Hepatocyte (in vitro differentiated cells): Measurements from ENCODE around the gene EEF1A2. TPM values are rescaled to one million over a fixed set of nuclear protein-coding genes. Genes with fewer than 3 reads are reported as not detected.

Experiments used
- DNase-seq: peaks from one replicate; pipeline ENCODE4 v3.0.0-alpha.2; 2016; ENCODE audit warnings: low spot score
- H2AFZ ChIP-seq: fragments of 200-600 bp; sonication (generic); 2 replicates; pipeline ENCODE4 v1.6.0; 2016; ENCODE audit warnings: antibody characterized with exemption, mild to moderate bottlenecking
- H3K27ac ChIP-seq: fragments of 200-600 bp; sonication (generic); 2 replicates; pipeline ENCODE4 v1.5.1; 2016; ENCODE audit warnings: mild to moderate bottlenecking
- H3K27me3 ChIP-seq: fragments of 200-600 bp; sonication (generic); 2 replicates; pipeline ENCODE4 v1.6.1; 2016
- H3K36me3 ChIP-seq: fragments of 200-600 bp; sonication (generic); replicated peaks from 2 replicates; pipeline ENCODE4 v1.5.1; 2016; ENCODE audit warnings: low read depth; ENCODE audit not compliant: insufficient read depth
- H3K4me1 ChIP-seq: fragments of 200-600 bp; sonication (generic); 2 replicates; pipeline ENCODE4 v1.5.1; 2016; ENCODE audit warnings: mild to moderate bottlenecking, moderate library complexity; ENCODE audit not compliant: insufficient read depth
- H3K4me2 ChIP-seq: fragments of 200-600 bp; sonication (generic); 2 replicates; pipeline ENCODE4 v1.6.0; 2016
- H3K4me3 ChIP-seq: fragments of 200-600 bp; sonication (generic); 2 replicates; pipeline ENCODE4 v1.5.1; 2016; ENCODE audit warnings: mild to moderate bottlenecking
- H3K79me2 ChIP-seq: fragments of 200-600 bp; sonication (generic); 2 replicates; pipeline ENCODE4 v1.6.0; 2017; ENCODE audit warnings: mild to moderate bottlenecking
- H3K9me2 ChIP-seq: fragments of 200-600 bp; sonication (generic); replicated peaks from 2 replicates; pipeline ENCODE4 v1.6.0; 2017; ENCODE audit warnings: mild to moderate bottlenecking; ENCODE audit not compliant: insufficient read depth
- H3K9me3 ChIP-seq: fragments of 200-600 bp; sonication (generic); 2 replicates; pipeline ENCODE4 v1.5.1; 2016; ENCODE audit warnings: low read depth, mild to moderate bottlenecking
- H4K20me1 ChIP-seq: fragments of 200-600 bp; sonication (generic); 2 replicates; pipeline ENCODE4 v1.6.0; 2016; ENCODE audit warnings: mild to moderate bottlenecking; ENCODE audit not compliant: insufficient read depth, poor library complexity, severe bottlenecking
- EZH2 ChIP-seq: fragments of 200-600 bp; sonication (generic); IDR thresholded peaks from 2 replicates; pipeline ENCODE4 v1.6.1; 2016; ENCODE audit warnings: antibody characterized with exemption, mild to moderate bottlenecking, borderline replicate concordance
- EZH2phosphoT487 ChIP-seq: fragments of 200-600 bp; sonication (generic); IDR thresholded peaks from one replicate; pipeline ENCODE4 v1.6.1; 2018; ENCODE audit warnings: antibody characterized with exemption, mild to moderate bottlenecking, low read depth, moderate library complexity; ENCODE audit not compliant: unreplicated experiment, severe bottlenecking
- WGBS: methylation state at CpG from one replicate; pipeline ENCODE4 v1.1.6; 2016; ENCODE audit warnings: low lambda C conversion rate; ENCODE audit errors: missing lambda C conversion rate; 5-methylcytosine and 5-hydroxymethylcytosine counted together
- polyA plus RNA-seq: library from polyadenylated mRNA; unstranded; fragments of >200 nt; fragmentation: Nextera tagmentation; extraction: Ambion mirVana; gene quantifications from 2 replicates; pipeline ENCODE4 v1.2.1, GENCODE V29; 2016
- total RNA-seq: library from RNA; depleted of rRNA; stranded (reverse); fragments of >200 nt; gene quantifications from 2 replicates; pipeline ENCODE4 v1.2.3, GENCODE V29; 2014
- TF ChIP-seq, protein P1 (sequence below): fragments of 200-600 bp; sonication (generic); IDR thresholded peaks from 2 replicates; pipeline ENCODE4 v1.5.1; 2016; ENCODE audit warnings: antibody characterized with exemption, mild to moderate bottlenecking; ENCODE audit not compliant: poor library complexity

Gene EEF1A2
- total and polyA plus RNA-seq, 2 experiments from 2014 or later, result 12.0 to 23.5 TPM

DNA sequence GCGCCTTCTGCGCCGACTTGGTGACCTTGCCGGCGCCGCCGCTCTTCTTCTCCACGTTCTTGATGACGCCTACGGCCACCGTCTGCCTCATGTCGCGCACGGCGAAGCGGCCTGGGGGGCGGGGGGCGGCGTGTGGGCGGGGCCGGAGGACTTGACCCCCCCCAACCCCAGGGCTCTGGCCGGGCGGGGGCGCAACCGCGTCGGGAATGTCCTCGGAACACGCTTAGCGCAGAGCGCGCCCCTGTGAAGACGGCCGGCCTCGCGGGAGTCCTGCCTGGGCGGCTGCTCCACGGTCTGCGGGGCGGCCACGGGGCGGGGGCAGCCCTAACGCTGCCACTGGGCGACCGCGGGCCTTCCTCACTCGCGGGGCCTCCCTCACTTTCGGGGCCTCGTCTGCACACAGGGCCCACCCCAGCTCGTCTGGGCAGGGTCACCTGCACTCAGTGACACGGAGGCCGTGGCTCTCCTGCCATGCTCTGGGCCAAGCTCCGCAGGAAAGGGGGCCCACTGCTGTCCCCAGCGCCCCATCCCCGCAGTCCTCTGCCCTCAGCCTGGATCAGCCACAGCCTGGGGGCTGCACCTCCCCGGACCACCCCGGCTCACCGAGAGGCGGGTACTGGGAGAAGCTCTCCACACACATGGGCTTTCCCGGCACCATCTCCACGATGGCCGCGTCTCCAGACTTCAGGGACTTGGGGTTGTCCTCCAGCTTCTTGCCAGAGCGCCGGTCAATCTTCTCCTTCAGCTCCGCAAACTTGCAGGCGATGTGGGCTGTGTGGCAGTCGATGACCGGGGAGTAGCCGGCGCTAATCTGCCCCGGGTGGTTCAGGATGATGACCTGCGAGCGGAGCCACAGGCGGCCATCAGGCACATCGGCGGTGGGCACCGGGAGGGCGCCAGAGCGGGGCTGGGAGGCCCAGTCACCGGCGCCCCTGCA is 10.3 kb downstream of the EEF1A2 start:
- H3K4me2 ChIP-seq, result peak overlapping the region; percentile 73
- H3K27me3 ChIP-seq, result peaks cover 20% of the 10 kb centered on the region
- no peaks in the 10 kb centered on the region for H3K36me3 ChIP-seq
- no peaks in the 10 kb centered on the region for H3K79me2 ChIP-seq
- H4K20me1 ChIP-seq, result no peaks in the 10 kb centered on the region
- DNase-seq, result no peak
- no peak overlapping the region for H3K27ac ChIP-seq
- no peaks in the 10 kb centered on the region for H3K9me3 ChIP-seq
- H3K4me1 ChIP-seq, result no peaks in the 10 kb centered on the region
- TF ChIP-seq EZH2phosphoT487 (no peak), EZH2 (no peak)
- TF ChIP-seq, protein P1, sequence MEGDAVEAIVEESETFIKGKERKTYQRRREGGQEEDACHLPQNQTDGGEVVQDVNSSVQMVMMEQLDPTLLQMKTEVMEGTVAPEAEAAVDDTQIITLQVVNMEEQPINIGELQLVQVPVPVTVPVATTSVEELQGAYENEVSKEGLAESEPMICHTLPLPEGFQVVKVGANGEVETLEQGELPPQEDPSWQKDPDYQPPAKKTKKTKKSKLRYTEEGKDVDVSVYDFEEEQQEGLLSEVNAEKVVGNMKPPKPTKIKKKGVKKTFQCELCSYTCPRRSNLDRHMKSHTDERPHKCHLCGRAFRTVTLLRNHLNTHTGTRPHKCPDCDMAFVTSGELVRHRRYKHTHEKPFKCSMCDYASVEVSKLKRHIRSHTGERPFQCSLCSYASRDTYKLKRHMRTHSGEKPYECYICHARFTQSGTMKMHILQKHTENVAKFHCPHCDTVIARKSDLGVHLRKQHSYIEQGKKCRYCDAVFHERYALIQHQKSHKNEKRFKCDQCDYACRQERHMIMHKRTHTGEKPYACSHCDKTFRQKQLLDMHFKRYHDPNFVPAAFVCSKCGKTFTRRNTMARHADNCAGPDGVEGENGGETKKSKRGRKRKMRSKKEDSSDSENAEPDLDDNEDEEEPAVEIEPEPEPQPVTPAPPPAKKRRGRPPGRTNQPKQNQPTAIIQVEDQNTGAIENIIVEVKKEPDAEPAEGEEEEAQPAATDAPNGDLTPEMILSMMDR, result no peak
- H3K4me3 ChIP-seq, result no peak overlapping the region
- H3K9me2 ChIP-seq, result no peaks in the 10 kb centered on the region
- H2AFZ ChIP-seq, result no peak overlapping the region
- WGBS, result 37% methylated on average over 56 of the region's 83 CpGs

- H3K4me3 ChIP-seq, result no peak overlapping the region
- H2AFZ ChIP-seq, result no peak overlapping the region
- 56% methylated on average over 10 of the region's 40 CpGs for WGBS
- TF ChIP-seq EZH2, result no peak
- no peak for TF ChIP-seq EZH2phosphoT487
- TF ChIP-seq, protein P1, result no peak
- H3K27me3 ChIP-seq, result peaks cover 20% of the 10 kb centered on the region
- no peaks in the 10 kb centered on the region for H4K20me1 ChIP-seq
- H3K79me2 ChIP-seq, result no peaks in the 10 kb centered on the region
- H3K4me2 ChIP-seq, result no peak overlapping the region
- no peaks in the 10 kb centered on the region for H3K9me3 ChIP-seq
- H3K9me2 ChIP-seq, result no peaks in the 10 kb centered on the region
- H3K27ac ChIP-seq, result no peak overlapping the region
- H3K4me1 ChIP-seq, result no peaks in the 10 kb centered on the region
- no peaks in the 10 kb centered on the region for H3K36me3 ChIP-seq
- DNase-seq, result no peak
Observed at GRCh38 chr20:63487781-63488241, 11.1 kb downstream of the EEF1A2 start.

DNA sequence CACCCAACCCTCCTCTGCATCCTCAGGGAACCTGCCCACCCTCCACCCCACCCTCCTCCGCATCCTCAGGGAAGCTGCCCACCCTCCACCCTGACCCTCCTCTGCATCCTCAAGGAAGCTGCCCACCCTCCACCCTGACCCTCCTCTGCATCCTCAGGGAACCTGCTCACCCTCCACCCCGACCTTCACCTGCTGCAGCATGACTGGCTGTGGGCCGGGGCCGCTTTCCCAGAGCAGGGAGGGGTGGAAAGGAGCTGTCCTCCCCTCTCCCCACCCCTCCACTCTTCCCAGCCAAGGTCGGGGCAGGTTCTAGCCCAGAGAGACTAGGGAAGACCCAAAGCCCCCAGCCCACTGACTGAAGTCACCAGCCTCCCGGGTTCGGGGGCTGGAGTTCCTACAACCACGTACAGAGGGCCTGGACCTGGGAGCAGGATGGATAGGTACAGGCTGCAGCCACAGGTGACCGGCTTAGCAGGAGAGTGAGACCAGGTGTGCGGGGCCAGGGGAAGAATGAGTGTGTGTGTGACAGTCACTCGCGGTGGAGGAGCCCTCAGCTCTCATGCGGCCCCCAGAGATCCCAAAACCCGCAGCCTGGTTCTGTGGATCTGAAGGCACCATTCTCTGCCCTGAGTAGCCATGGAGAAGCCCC is 11.6 kb downstream of the EEF1A2 start:
- no peak for DNase-seq
- no peaks in the 10 kb centered on the region for H3K4me1 ChIP-seq
- 64% methylated on average over 13 of the region's 14 CpGs for WGBS
- peaks cover 20% of the 10 kb centered on the region for H3K27me3 ChIP-seq
- H4K20me1 ChIP-seq, result no peaks in the 10 kb centered on the region
- no peaks in the 10 kb centered on the region for H3K9me2 ChIP-seq
- no peak overlapping the region for H3K4me2 ChIP-seq
- no peaks in the 10 kb centered on the region for H3K36me3 ChIP-seq
- no peak overlapping the region for H3K27ac ChIP-seq
- no peak overlapping the region for H2AFZ ChIP-seq
- no peaks in the 10 kb centered on the region for H3K79me2 ChIP-seq
- TF ChIP-seq, protein P1, result no peak
- TF ChIP-seq EZH2 (no peak), EZH2phosphoT487 (no peak)
- H3K4me3 ChIP-seq, result no peak overlapping the region
- no peaks in the 10 kb centered on the region for H3K9me3 ChIP-seq
